HL-60/S4 treated with retinoic acid at 250 ng/mL for 4 days and 3 days (cell line): Measurements from ENCODE around the gene MICB.
"Not testable (repeated sequence)": the region's sequence is repeated elsewhere in the genome, so short reads cannot be mapped to it uniquely, and the experiment has no call there.

Experiments used
- in situ Hi-C: fragments of 300-500 bp; cut with MboI; formaldehyde crosslinking; loops from 2 replicates; pipeline ENCODE4 v1.7.0; 2022; ENCODE audit warnings: low sequenced_read_pairs

MICB gene

GRCh38 chr6:31535538-31536324 is 37.8 kb downstream of the MICB start:
- in situ Hi-C loops, result no loop called here

- in situ Hi-C loops, result no loop called here
Observed at GRCh38 chr6:31538805-31539400, 41.0 kb downstream of the MICB start.

GRCh38 chr6:31540640-31541039 is 42.7 kb downstream of the MICB start:
- in situ Hi-C loops, result no loop called here

GRCh38 chr6:31541059-31541657 is 43.2 kb downstream of the MICB start:
- in situ Hi-C loops, result no loop called here

GRCh38 chr6:31541658-31542521 is 43.9 kb downstream of the MICB start, which contains the start of gene DDX39B:
Gene DDX39B, minus strand, starts transcription at chr6:31542003. Its CDS starts 1,471 bp downstream, at chr6:31540532.
- in situ Hi-C loops, result no loop called here

- in situ Hi-C loops, result no loop called here
Observed at GRCh38 chr6:31543639-31544038, 45.7 kb downstream of the MICB start.

GRCh38 chr6:31544676-31545075 is 46.7 kb downstream of the MICB start:
- in situ Hi-C loops, result no loop called here

- in situ Hi-C loops, result no loop called here
Observed at GRCh38 chr6:31545291-31545690, 47.3 kb downstream of the MICB start.

- in situ Hi-C loops, result no loop called here
Observed at GRCh38 chr6:31546339-31546957, 48.5 kb downstream of the MICB start, which contains the start of gene ATP6V1G2. Gene ATP6V1G2, minus strand, starts transcription at chr6:31546608. Its CDS starts 49 bp downstream, at chr6:31546559.

GRCh38 chr6:31546958-31547726 is 49.2 kb downstream of the MICB start, which contains the start of gene NFKBIL1:
Gene NFKBIL1, plus strand, starts transcription at chr6:31547608. Its CDS starts 87 bp downstream, at chr6:31547695.
- in situ Hi-C loops, result no loop called here

GRCh38 chr6:31547727-31548543 is 50.0 kb downstream of the MICB start:
- in situ Hi-C loops, result no loop called here

- in situ Hi-C loops, result no loop called here
Observed at GRCh38 chr6:31548544-31548873, 50.6 kb downstream of the MICB start.

GRCh38 chr6:31551371-31551770 is 53.4 kb downstream of the MICB start:
- in situ Hi-C loops, result not testable (repeated sequence)

- in situ Hi-C loops, result no loop called here
Observed at GRCh38 chr6:31556307-31556706, 58.4 kb downstream of the MICB start.

- in situ Hi-C loops, result no loop called here
Observed at GRCh38 chr6:31557443-31558317, 59.7 kb downstream of the MICB start.

GRCh38 chr6:31558318-31558625 is 60.3 kb downstream of the MICB start:
- in situ Hi-C loops, result no loop called here

- in situ Hi-C loops, result no loop called here
Observed at GRCh38 chr6:31558631-31559500, 60.9 kb downstream of the MICB start.
